MM.1S (cell line): Measurements from ENCODE around the gene MAPKAP1.

ENCODE experiments used
- DNase-seq: peaks from one replicate; pipeline ENCODE4 v3.0.0-alpha.2; 2015
- H2AFZ ChIP-seq: fragments of 300-600 bp; sonication (generic); 2 replicates; pipeline ENCODE4 v1.6.0; 2016; ENCODE audit warnings: antibody characterized with exemption, low read length
- H3F3A ChIP-seq: fragments of 300-600 bp; sonication (generic); 2 replicates; pipeline ENCODE4 v1.6.1; 2016; ENCODE audit warnings: mild to moderate bottlenecking, antibody characterized with exemption, low read length, moderate library complexity, mixed read lengths; ENCODE audit not compliant: insufficient read depth
- H3K27ac ChIP-seq: fragments of 300-600 bp; sonication (generic); 2 replicates; pipeline ENCODE4 v1.5.1; 2016; ENCODE audit warnings: mild to moderate bottlenecking, low read length
- H3K27me3 ChIP-seq: fragments of 300-600 bp; sonication (generic); replicated peaks from 2 replicates; pipeline ENCODE4 v1.6.0; 2016; ENCODE audit warnings: low read length; ENCODE audit not compliant: insufficient read depth
- H3K36me3 ChIP-seq: fragments of 300-600 bp; sonication (generic); replicated peaks from 2 replicates; pipeline ENCODE4 v1.6.1; 2016; ENCODE audit warnings: mild to moderate bottlenecking, low read length, mixed read lengths; ENCODE audit not compliant: insufficient read depth
- H3K4me1 ChIP-seq: fragments of 300-600 bp; sonication (generic); 2 replicates; pipeline ENCODE4 v1.6.1; 2016; ENCODE audit warnings: low read length, mixed read lengths
- H3K4me2 ChIP-seq: fragments of 300-600 bp; sonication (generic); 2 replicates; pipeline ENCODE4 v1.6.0; 2016; ENCODE audit warnings: low read depth, low read length
- H3K4me3 ChIP-seq: fragments of 300-600 bp; sonication (generic); 2 replicates; pipeline ENCODE4 v1.5.1; 2016; ENCODE audit warnings: low read length, mixed read lengths
- H3K79me2 ChIP-seq: fragments of 300-600 bp; sonication (generic); 2 replicates; pipeline ENCODE4 v1.6.1; 2016; ENCODE audit warnings: mixed run types, low read length, mixed read lengths
- H3K9ac ChIP-seq: fragments of 300-600 bp; sonication (generic); 2 replicates; pipeline ENCODE4 v1.6.1; 2016; ENCODE audit warnings: low read length, mixed read lengths
- H3K9me2 ChIP-seq: fragments of 300-600 bp; sonication (generic); replicated peaks from 2 replicates; pipeline ENCODE4 v1.6.1; 2016; ENCODE audit warnings: mild to moderate bottlenecking, low read length, mixed read lengths; ENCODE audit not compliant: insufficient read depth
- H3K9me3 ChIP-seq: fragments of 300-600 bp; sonication (generic); replicated peaks from 2 replicates; pipeline ENCODE4 v1.6.1; 2016; ENCODE audit warnings: mild to moderate bottlenecking, low read length, mixed read lengths; ENCODE audit not compliant: insufficient read depth
- H4K20me1 ChIP-seq: fragments of 300-600 bp; sonication (generic); 2 replicates; pipeline ENCODE4 v1.6.1; 2016; ENCODE audit warnings: mild to moderate bottlenecking, low read length, moderate library complexity, mixed read lengths; ENCODE audit not compliant: insufficient read depth
- CTCF ChIP-seq: fragments of 300-600 bp; sonication (generic); IDR thresholded peaks from 2 replicates; pipeline ENCODE4 v1.5.1; 2016; ENCODE audit warnings: antibody characterized with exemption, low read length, mixed read lengths
- EZH2 ChIP-seq: fragments of 300-600 bp; sonication (generic); optimal IDR thresholded peaks from 2 replicates; pipeline ENCODE3; 2017; ENCODE audit warnings: low read depth, mild to moderate bottlenecking, antibody characterized with exemption, low read length, mixed read lengths
- EZH2phosphoT487 ChIP-seq: fragments of 300-600 bp; sonication (generic); IDR thresholded peaks from 2 replicates; pipeline ENCODE4 v1.6.1; 2018; ENCODE audit warnings: antibody characterized with exemption, low read length

Gene MAPKAP1

GRCh38 chr9:125522328-125522725 lies 184.7 kb downstream of the MAPKAP1 start:
- Histone ChIP-seq H3K36me3 (no peaks in the 10 kb centered on the region), H3K9me3 (no peaks in the 10 kb centered on the region), H2AFZ (no peak overlapping the region), H3K4me3 (peak overlapping the region; percentile 15; the same call in 1 of the 2 replicates), H3K4me2 (peak overlapping the region; percentile 61), H3K79me2 (no peaks in the 10 kb centered on the region), H3K27me3 (no peaks in the 10 kb centered on the region), H3K9ac (no peak overlapping the region), H3K4me1 (peaks cover 21% of the 10 kb centered on the region), H4K20me1 (no peaks in the 10 kb centered on the region), H3K9me2 (no peaks in the 10 kb centered on the region), H3K27ac (peak overlapping the region; percentile 58; the same call in 1 of the 2 replicates), H3F3A (peaks cover 14% of the 10 kb centered on the region)
- TF ChIP-seq EZH2 = no peak
- no peak for TF ChIP-seq CTCF
- TF ChIP-seq EZH2phosphoT487 = no peak
- DNase-seq = no peak

- Histone ChIP-seq H3K4me3 (peak overlapping the region; percentile 15; the same call in 1 of the 2 replicates), H3K9me2 (no peaks in the 10 kb centered on the region), H4K20me1 (no peaks in the 10 kb centered on the region), H3K27me3 (no peaks in the 10 kb centered on the region), H3K27ac (peak overlapping the region; percentile 58; the same call in 1 of the 2 replicates), H2AFZ (no peak overlapping the region), H3K4me2 (peak overlapping the region; percentile 61), H3F3A (peaks cover 14% of the 10 kb centered on the region), H3K79me2 (no peaks in the 10 kb centered on the region), H3K4me1 (peaks cover 21% of the 10 kb centered on the region), H3K9me3 (no peaks in the 10 kb centered on the region), H3K36me3 (no peaks in the 10 kb centered on the region), H3K9ac (no peak overlapping the region)
- DNase-seq = peak; percentile 75
- TF ChIP-seq EZH2 = no peak
- TF ChIP-seq EZH2phosphoT487 = no peak
- TF ChIP-seq CTCF = no peak
These were observed 185.3 kb downstream of the MAPKAP1 start for GRCh38 chr9:125521462-125522327.

- Histone ChIP-seq H3K9me3 (no peaks in the 10 kb centered on the region), H3K36me3 (no peaks in the 10 kb centered on the region), H3K27ac (no peak overlapping the region), H3K79me2 (no peaks in the 10 kb centered on the region), H3K4me3 (no peak overlapping the region), H2AFZ (no peak overlapping the region), H3K9ac (no peak overlapping the region), H3F3A (peaks cover 19% of the 10 kb centered on the region), H4K20me1 (no peaks in the 10 kb centered on the region), H3K9me2 (no peaks in the 10 kb centered on the region), H3K4me1 (peaks cover 21% of the 10 kb centered on the region), H3K4me2 (no peak overlapping the region), H3K27me3 (no peaks in the 10 kb centered on the region)
- TF ChIP-seq EZH2phosphoT487 = no peak
- no peak for TF ChIP-seq CTCF
- no peak for TF ChIP-seq EZH2
- DNase-seq = no peak
These were observed 187.3 kb downstream of the MAPKAP1 start for GRCh38 chr9:125519734-125520133.
